PC-9 (cell line): Measurements from ENCODE around the gene MMP24. TPM values are rescaled to one million over a fixed set of nuclear protein-coding genes. Genes with fewer than 3 reads are reported as not detected.

ENCODE experiments used
- BruUV-seq: library from RNA; stranded (reverse); fragments of 400-500 nt; replicated peaks from 2 replicates; lab custom pipeline; 2021; lab: Mats Ljungman, UMichigan
- CTCF ChIA-PET: fragments of 300-600 bp; sonication (Branson Sonifier 250); formaldehyde crosslinking; loops from one replicate; lab custom pipeline; 2022; ENCODE audit warnings: antibody characterized with exemption; lab: Charles Lee
- POLR2A ChIA-PET: fragments of 300-600 bp; sonication (Branson Sonifier 250); formaldehyde crosslinking; loops from one replicate; lab custom pipeline; 2022; ENCODE audit warnings: antibody characterized with exemption; ENCODE audit not compliant: unreplicated experiment; lab: Charles Lee
- DNase-seq, 2 experiments: peaks; one replicate each; pipeline versions ENCODE4 v3.0.0 to v3.0.0-alpha.2; 2015 to 2022; ENCODE audit warnings: mixed read lengths in 1 of 2
- H2AFZ ChIP-seq: fragments of 200-600 bp; sonication (generic); 2 replicates; pipeline ENCODE4 v1.8.1; 2017; ENCODE audit warnings: antibody characterized with exemption
- H3F3A ChIP-seq: fragments of 200-600 bp; sonication (generic); 2 replicates; pipeline ENCODE4 v1.8.1; 2017; ENCODE audit warnings: antibody characterized with exemption, mild to moderate bottlenecking, low read depth; ENCODE audit not compliant: insufficient read depth
- H3K27ac ChIP-seq: fragments of 200-600 bp; sonication (generic); 2 replicates; pipeline ENCODE4 v1.6.1; 2016; ENCODE audit warnings: mixed run types
- H3K27me3 ChIP-seq: fragments of 200-600 bp; sonication (generic); 2 replicates; pipeline ENCODE4 v1.6.1; 2016; ENCODE audit warnings: low read depth, mixed run types; ENCODE audit not compliant: insufficient read depth
- H3K36me3 ChIP-seq: fragments of 200-600 bp; sonication (generic); 2 replicates; pipeline ENCODE4 v1.6.1; 2016; ENCODE audit warnings: low read depth, mixed run types
- H3K4me1 ChIP-seq: fragments of 200-600 bp; sonication (generic); replicated peaks from 2 replicates; pipeline ENCODE4 v1.6.1; 2016; ENCODE audit warnings: mixed run types; ENCODE audit not compliant: insufficient read depth
- H3K4me2 ChIP-seq: fragments of 200-600 bp; sonication (generic); 2 replicates; pipeline ENCODE4 v1.6.1; 2017; ENCODE audit warnings: mixed run types
- H3K4me3 ChIP-seq: fragments of 200-600 bp; sonication (generic); 2 replicates; pipeline ENCODE4 v1.6.1; 2016; ENCODE audit warnings: mixed run types
- H3K79me2 ChIP-seq: fragments of 200-600 bp; sonication (generic); 2 replicates; pipeline ENCODE4 v1.6.1; 2017; ENCODE audit warnings: low read depth, mixed run types
- H3K9me2 ChIP-seq: fragments of 200-600 bp; sonication (generic); 2 replicates; pipeline ENCODE4 v1.8.1; 2017; ENCODE audit warnings: mild to moderate bottlenecking; ENCODE audit not compliant: insufficient read depth
- H3K9me3 ChIP-seq: fragments of 200-600 bp; sonication (generic); 2 replicates; pipeline ENCODE4 v1.8.1; 2016; ENCODE audit warnings: low read depth; ENCODE audit not compliant: insufficient read depth
- H4K20me1 ChIP-seq: fragments of 200-600 bp; sonication (generic); 2 replicates; pipeline ENCODE4 v1.8.1; 2017; ENCODE audit not compliant: insufficient read depth
- EZH2 ChIP-seq: fragments of 200-600 bp; sonication (generic); IDR thresholded peaks from 2 replicates; pipeline ENCODE4 v1.8.0; 2017; ENCODE audit warnings: antibody characterized with exemption, low read depth
- intact Hi-C: fragments of 100-400 bp; cut with micrococcal nuclease; formaldehyde crosslinking; loops from one replicate; pipeline ENCODE4 v1.10.0; 2022; ENCODE audit not compliant: unreplicated experiment
- total RNA-seq: library from RNA; stranded (reverse); gene quantifications from 2 replicates; pipeline ENCODE4 v1.2.3, GENCODE V29; 2021
- TF ChIP-seq, protein P1 (sequence below): fragments of 200-600 bp; sonication (generic); conservative IDR thresholded peaks from 2 replicates; pipeline ENCODE4 v1.6.1; 2017; ENCODE audit warnings: mixed run types, antibody characterized with exemption, mild to moderate bottlenecking, moderate library complexity

Gene MMP24
- total RNA-seq, 1 experiment from 2014 or later = 0.48 TPM

DNA sequence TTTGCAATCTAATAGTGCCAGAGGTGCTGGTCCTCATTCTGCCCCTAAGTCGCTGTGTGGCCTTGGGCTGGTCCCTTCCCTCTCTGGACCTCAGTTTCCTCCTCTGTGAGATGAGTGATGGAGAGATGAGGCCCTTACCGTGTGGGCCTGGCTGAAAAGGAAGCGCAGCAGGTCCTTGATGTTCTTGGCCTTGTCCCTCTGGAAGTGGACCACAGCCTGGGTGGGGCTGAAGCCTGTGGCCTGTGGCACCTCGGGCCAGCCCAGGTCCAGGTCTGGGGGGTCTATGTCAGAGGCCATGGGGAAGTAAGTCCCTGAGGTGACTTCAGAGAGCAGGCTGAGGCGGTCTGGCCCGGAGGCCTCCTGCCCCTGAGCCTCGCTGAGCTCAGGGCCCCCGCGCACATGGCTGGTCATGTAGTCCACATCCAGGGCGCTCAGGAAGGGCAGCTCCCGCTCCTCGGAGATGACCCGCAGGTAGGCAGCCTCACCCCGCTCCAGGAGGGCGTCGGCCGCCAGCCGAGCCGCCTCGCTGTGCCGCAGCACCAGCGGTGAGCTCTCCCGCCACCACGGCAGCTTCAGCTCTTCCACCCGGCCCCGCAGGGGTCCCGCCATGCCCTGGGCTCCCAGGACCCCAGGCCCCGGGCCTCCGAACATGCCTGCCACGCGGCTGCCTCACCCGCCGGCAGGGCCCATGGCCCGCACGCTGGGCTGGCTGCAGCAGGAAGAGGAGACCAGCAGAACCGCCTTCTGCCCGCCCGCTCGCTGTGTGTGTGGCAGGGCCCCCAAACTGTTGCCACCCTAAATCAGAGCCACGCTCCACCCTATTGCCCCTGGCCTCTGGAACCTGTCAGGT lies 65.4 kb downstream of the MMP24 start, which contains the start of gene FAM83C:
Gene FAM83C, minus strand, starts transcription at position 772 of the 850 bp plus-strand sequence. Its CDS starts 121 bp downstream, at position 651.
- no peak within 1 kb of the TSS for H2AFZ ChIP-seq
- H3K27ac ChIP-seq = no peak within 1 kb of the TSS

DNA sequence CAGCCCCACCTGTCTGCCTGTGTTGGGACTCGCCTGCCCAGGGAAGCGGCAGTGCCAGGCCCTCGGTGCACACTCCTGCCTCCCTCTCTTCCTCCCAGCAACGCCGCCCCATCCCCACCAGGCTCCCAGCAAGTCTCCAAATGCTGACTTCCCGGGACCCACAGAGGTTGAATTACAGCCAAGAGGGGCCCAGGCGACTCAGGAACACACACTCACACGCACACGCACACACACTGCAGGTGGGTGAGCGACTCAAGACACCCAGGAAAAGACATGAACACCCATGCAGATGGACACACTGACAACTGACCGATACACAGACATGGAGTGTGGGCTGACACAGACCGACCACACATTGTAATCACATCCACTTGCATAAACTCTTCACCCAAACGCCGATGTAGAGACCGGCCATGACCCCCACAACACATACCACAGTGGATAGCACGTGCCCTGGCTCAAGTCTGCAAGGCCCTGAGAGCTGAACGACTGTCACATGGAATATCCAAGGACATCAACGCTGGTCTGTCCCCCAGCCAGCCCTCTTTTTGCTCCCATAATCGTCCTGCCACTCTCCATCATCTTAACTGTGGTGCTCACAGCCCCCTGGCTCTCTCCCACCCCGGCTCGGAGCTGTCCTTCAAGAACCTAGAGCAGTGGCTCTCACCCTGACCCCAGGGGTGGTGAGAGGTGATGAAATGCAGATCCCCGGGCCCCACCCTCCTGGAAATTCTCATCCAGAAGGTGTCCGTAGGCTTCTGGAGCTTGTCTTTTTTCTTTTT lies 66.2 kb downstream of the MMP24 start:
- DNase-seq = no peak
- no peak overlapping the region for H3K4me2 ChIP-seq
- H2AFZ ChIP-seq = no peak overlapping the region
- no peak overlapping the region for H3K4me3 ChIP-seq
- no peaks in the 10 kb centered on the region for H3K36me3 ChIP-seq
- H3K4me1 ChIP-seq = no peaks in the 10 kb centered on the region
- no peaks in the 10 kb centered on the region for H3F3A ChIP-seq
- no peaks in the 10 kb centered on the region for H4K20me1 ChIP-seq
- no peak overlapping the region for H3K27ac ChIP-seq
- no peaks in the 10 kb centered on the region for H3K79me2 ChIP-seq
- H3K9me3 ChIP-seq = no peaks in the 10 kb centered on the region
- H3K27me3 ChIP-seq = no peaks in the 10 kb centered on the region
- ChIA-PET CTCF (no interaction called here), POLR2A (interaction anchor here (0.7 kb wide), 1 partner anchor 247 kb away, joined by 4 read pairs; no protein-coding TSS in a partner anchor)
- H3K9me2 ChIP-seq = no peaks in the 10 kb centered on the region
- no peak for TF ChIP-seq EZH2
- TF ChIP-seq, protein P1, sequence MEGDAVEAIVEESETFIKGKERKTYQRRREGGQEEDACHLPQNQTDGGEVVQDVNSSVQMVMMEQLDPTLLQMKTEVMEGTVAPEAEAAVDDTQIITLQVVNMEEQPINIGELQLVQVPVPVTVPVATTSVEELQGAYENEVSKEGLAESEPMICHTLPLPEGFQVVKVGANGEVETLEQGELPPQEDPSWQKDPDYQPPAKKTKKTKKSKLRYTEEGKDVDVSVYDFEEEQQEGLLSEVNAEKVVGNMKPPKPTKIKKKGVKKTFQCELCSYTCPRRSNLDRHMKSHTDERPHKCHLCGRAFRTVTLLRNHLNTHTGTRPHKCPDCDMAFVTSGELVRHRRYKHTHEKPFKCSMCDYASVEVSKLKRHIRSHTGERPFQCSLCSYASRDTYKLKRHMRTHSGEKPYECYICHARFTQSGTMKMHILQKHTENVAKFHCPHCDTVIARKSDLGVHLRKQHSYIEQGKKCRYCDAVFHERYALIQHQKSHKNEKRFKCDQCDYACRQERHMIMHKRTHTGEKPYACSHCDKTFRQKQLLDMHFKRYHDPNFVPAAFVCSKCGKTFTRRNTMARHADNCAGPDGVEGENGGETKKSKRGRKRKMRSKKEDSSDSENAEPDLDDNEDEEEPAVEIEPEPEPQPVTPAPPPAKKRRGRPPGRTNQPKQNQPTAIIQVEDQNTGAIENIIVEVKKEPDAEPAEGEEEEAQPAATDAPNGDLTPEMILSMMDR = no peak
- BruUV-seq = no TSS peak
- intact Hi-C loops = no loop called here

More for the DNA sequence above, 65.4 kb downstream of the MMP24 start, which contains the start of gene FAM83C:
- DNase-seq = no peak
- no peaks in the 10 kb centered on the region for H3K79me2 ChIP-seq
- ChIA-PET POLR2A (no interaction called here), CTCF (no interaction called here)
- no peaks in the 10 kb centered on the region for H3K9me2 ChIP-seq
- H3K4me3 ChIP-seq = no peak within 1 kb of the TSS
- TF ChIP-seq EZH2 = no peak
- TF ChIP-seq, protein P1 = no peak
- H3K9me3 ChIP-seq = no peaks in the 10 kb centered on the region
- BruUV-seq = no TSS peak
- H3F3A ChIP-seq = no peaks in the 10 kb centered on the region
- H3K36me3 ChIP-seq = no peaks in the 10 kb centered on the region
- H3K4me2 ChIP-seq = no peak within 1 kb of the TSS
- H3K27me3 ChIP-seq = no peaks in the 10 kb centered on the region
- no peaks in the 10 kb centered on the region for H4K20me1 ChIP-seq
- no peaks in the 10 kb centered on the region for H3K4me1 ChIP-seq
- intact Hi-C loops = no loop called here
